Natural killer cell (primary cell): ENCODE measurements around the gene LUC7L. TPM values are rescaled to one million over a fixed set of nuclear protein-coding genes. Genes with fewer than 3 reads are reported as not detected.

Experiments used
- ATAC-seq, 3 donors: fragments of 150-1000 bp in 2 of 3; fragments of 200-7000 bp in 1 of 3; cut with Tn5 transposase; 1 replicate in 1 of 3; 2 replicates in 2 of 3; pipeline ENCODE4 v1.10.0; 2021; ENCODE audit warnings: mild to moderate bottlenecking in 2 of 3, moderate library complexity in 2 of 3
- DNase-seq, 2 donors: peaks; one replicate each; pipeline versions ENCODE4 v3.0.0 to v3.0.0-alpha.2; 2013 to 2021; ENCODE audit warnings: mixed read lengths in 1 of 2
- H3K27ac ChIP-seq: one replicate; pipeline ENCODE4 v1.5.1; 2013; ENCODE audit warnings: mild to moderate bottlenecking, low read length
- H3K27me3 ChIP-seq: one replicate; pipeline ENCODE4 v1.6.1; 2013; ENCODE audit warnings: low read length; ENCODE audit not compliant: control insufficient read depth, insufficient read depth
- H3K36me3 ChIP-seq: one replicate; pipeline ENCODE4 v1.6.1; 2013; ENCODE audit warnings: low read length; ENCODE audit not compliant: control insufficient read depth, insufficient read depth
- H3K4me1 ChIP-seq: one replicate; pipeline ENCODE4 v1.6.1; 2013; ENCODE audit warnings: low read length; ENCODE audit not compliant: control insufficient read depth, insufficient read depth
- H3K4me3 ChIP-seq: one replicate; pipeline ENCODE4 v1.5.1; 2013; ENCODE audit warnings: low read length
- H3K9me3 ChIP-seq: one replicate; pipeline ENCODE4 v1.6.1; 2013; ENCODE audit warnings: low read length; ENCODE audit not compliant: control insufficient read depth, insufficient read depth
- H3K27ac Mint-ChIP-seq, 2 donors: one replicate each; pipeline ENCODE4 v1.8.0; 2022; ENCODE audit warnings: mild to moderate bottlenecking in 2 of 2, mixed read lengths in 2 of 2, moderate library complexity in 1 of 2
- H3K27me3 Mint-ChIP-seq, 2 donors: one replicate each; pipeline ENCODE4 v1.8.0; 2022; ENCODE audit warnings: low read depth in 2 of 2, mixed read lengths in 2 of 2
- H3K36me3 Mint-ChIP-seq: one replicate; pipeline ENCODE4 v1.8.0; 2022; ENCODE audit warnings: mixed read lengths
- H3K4me1 Mint-ChIP-seq, 2 donors: one replicate each; pipeline ENCODE4 v1.8.0; 2022; ENCODE audit warnings: mixed read lengths in 2 of 2
- H3K4me3 Mint-ChIP-seq: one replicate; pipeline ENCODE4 v1.8.0; 2022; ENCODE audit warnings: mild to moderate bottlenecking, moderate library complexity, mixed read lengths
- H3K9me3 Mint-ChIP-seq, 2 donors: one replicate each; pipeline ENCODE4 v1.8.0; 2022; ENCODE audit warnings: mixed read lengths in 2 of 2
- CTCF ChIP-seq: fragments of 200-600 bp; IDR thresholded peaks from one replicate; pipeline ENCODE4 v1.8.0; 2022; ENCODE audit warnings: antibody characterized with exemption
- WGBS: methylation state at CpG from one replicate; pipeline ENCODE4 v1.1.7; 2013; ENCODE audit warnings: missing lambda C conversion rate; ENCODE audit not compliant: insufficient coverage; 5-methylcytosine and 5-hydroxymethylcytosine counted together
- intact Hi-C: fragments of 100-400 bp; cut with micrococcal nuclease; formaldehyde crosslinking; loops from one replicate; pipeline ENCODE4 v1.14.2; 2022
- total RNA-seq, 4 donors: library from RNA; stranded (reverse); fragments of 120-200 nt in 1 of 4; gene quantifications; one replicate each; pipeline versions ENCODE4 v1.2.3 to v1.2.4, GENCODE V29; 2013 to 2022

The LUC7L gene
- total RNA-seq, 3 donors from 2014 or later (not counting 1 experiment from before 2014, with no cell fraction given), result 129 to 168 (median 153) TPM

- WGBS, result 90% methylated on average over 9 of the region's 9 CpGs
Observed at GRCh38 chr16:245105-245504, 15.9 kb upstream of the LUC7L start.

GRCh38 chr16:243348-243747 lies 14.1 kb upstream of the LUC7L start:
- Mint-ChIP-seq H3K9me3 (no peaks in the 10 kb centered on the region), H3K27ac (peak overlapping the region in 1 of 2 donors; percentile 13), H3K4me1 (peaks cover 32 to 56% of the 10 kb centered on the region in 2 donors), H3K36me3 (no peaks in the 10 kb centered on the region), H3K4me3 (no peak overlapping the region), H3K27me3 (no peaks in the 10 kb centered on the region)
- 85% methylated on average over 4 of the region's 4 CpGs for WGBS
- intact Hi-C loops, result no loop called here
- ATAC-seq (no peak), DNase-seq (no peak)
- H3K4me1 ChIP-seq, result peaks cover 38% of the 10 kb centered on the region
- TF ChIP-seq CTCF, result no peak
- no peaks in the 10 kb centered on the region for H3K9me3 ChIP-seq
- no peaks in the 10 kb centered on the region for H3K27me3 ChIP-seq
- no peak overlapping the region for H3K4me3 ChIP-seq
- H3K27ac ChIP-seq, result no peak overlapping the region
- H3K36me3 ChIP-seq, result no peaks in the 10 kb centered on the region

More at GRCh38 chr16:245105-245504, 15.9 kb upstream of the LUC7L start:
- TF ChIP-seq CTCF, result no peak
- Histone ChIP-seq H3K27me3 (no peaks in the 10 kb centered on the region), H3K36me3 (no peaks in the 10 kb centered on the region), H3K4me3 (no peak overlapping the region), H3K27ac (no peak overlapping the region), H3K9me3 (no peaks in the 10 kb centered on the region), H3K4me1 (peaks cover 35% of the 10 kb centered on the region)
- Mint-ChIP-seq H3K36me3 (no peaks in the 10 kb centered on the region), H3K9me3 (no peaks in the 10 kb centered on the region), H3K4me3 (no peak overlapping the region), H3K27ac (peak overlapping the region; percentile 8 to 52), H3K27me3 (no peaks in the 10 kb centered on the region), H3K4me1 (peaks cover 27 to 51% of the 10 kb centered on the region in 2 donors)
- DNase-seq (no peak), ATAC-seq (no peak)
- intact Hi-C loops, result no loop called here

GRCh38 chr16:242281-242680 lies 13.0 kb upstream of the LUC7L start:
- no peak overlapping the region for H3K27ac Mint-ChIP-seq
- TF ChIP-seq CTCF, result no peak

GRCh38 chr16:240559-240958 lies 11.3 kb upstream of the LUC7L start:
- H3K9me3 Mint-ChIP-seq, result no peaks in the 10 kb centered on the region
- DNase-seq (no peak), ATAC-seq (peak in 2 of 3 donors; percentile 53 to 62)
- WGBS, result 39% methylated on average over 8 of the region's 8 CpGs
- H3K27me3 ChIP-seq, result no peaks in the 10 kb centered on the region
- no peaks in the 10 kb centered on the region for H3K27me3 Mint-ChIP-seq
- H3K36me3 ChIP-seq, result no peaks in the 10 kb centered on the region
- peaks cover 28 to 43% of the 10 kb centered on the region in 2 donors for H3K4me1 Mint-ChIP-seq
- no peak for TF ChIP-seq CTCF
- H3K27ac ChIP-seq, result no peak overlapping the region
- peak overlapping the region; percentile 42 for H3K4me3 Mint-ChIP-seq
- H3K4me1 ChIP-seq, result peaks cover 33% of the 10 kb centered on the region
- no peaks in the 10 kb centered on the region for H3K36me3 Mint-ChIP-seq
- intact Hi-C loops, result no loop called here
- H3K9me3 ChIP-seq, result no peaks in the 10 kb centered on the region
- H3K4me3 ChIP-seq, result no peak overlapping the region
- H3K27ac Mint-ChIP-seq, result peak overlapping the region in 1 of 2 donors; percentile 63

More at GRCh38 chr16:242281-242680, 13.0 kb upstream of the LUC7L start:
- no peaks in the 10 kb centered on the region for H3K9me3 Mint-ChIP-seq
- peaks cover 32 to 48% of the 10 kb centered on the region in 2 donors for H3K4me1 Mint-ChIP-seq
- no peaks in the 10 kb centered on the region for H3K36me3 Mint-ChIP-seq
- WGBS, result 79% methylated on average over 7 of the region's 10 CpGs
- H3K27me3 Mint-ChIP-seq, result no peaks in the 10 kb centered on the region
- peak in 1 of 3 donors; percentile 35 for ATAC-seq
- H3K4me3 Mint-ChIP-seq, result no peak overlapping the region
- no peaks in the 10 kb centered on the region for H3K9me3 ChIP-seq
- no peaks in the 10 kb centered on the region for H3K36me3 ChIP-seq
- H3K27me3 ChIP-seq, result no peaks in the 10 kb centered on the region
- DNase-seq, result no peak
- H3K27ac ChIP-seq, result no peak overlapping the region
- H3K4me1 ChIP-seq, result peaks cover 35% of the 10 kb centered on the region
- H3K4me3 ChIP-seq, result no peak overlapping the region
- intact Hi-C loops, result no loop called here
